ENCODE data around the gene ALB.

ALB gene

DNA sequence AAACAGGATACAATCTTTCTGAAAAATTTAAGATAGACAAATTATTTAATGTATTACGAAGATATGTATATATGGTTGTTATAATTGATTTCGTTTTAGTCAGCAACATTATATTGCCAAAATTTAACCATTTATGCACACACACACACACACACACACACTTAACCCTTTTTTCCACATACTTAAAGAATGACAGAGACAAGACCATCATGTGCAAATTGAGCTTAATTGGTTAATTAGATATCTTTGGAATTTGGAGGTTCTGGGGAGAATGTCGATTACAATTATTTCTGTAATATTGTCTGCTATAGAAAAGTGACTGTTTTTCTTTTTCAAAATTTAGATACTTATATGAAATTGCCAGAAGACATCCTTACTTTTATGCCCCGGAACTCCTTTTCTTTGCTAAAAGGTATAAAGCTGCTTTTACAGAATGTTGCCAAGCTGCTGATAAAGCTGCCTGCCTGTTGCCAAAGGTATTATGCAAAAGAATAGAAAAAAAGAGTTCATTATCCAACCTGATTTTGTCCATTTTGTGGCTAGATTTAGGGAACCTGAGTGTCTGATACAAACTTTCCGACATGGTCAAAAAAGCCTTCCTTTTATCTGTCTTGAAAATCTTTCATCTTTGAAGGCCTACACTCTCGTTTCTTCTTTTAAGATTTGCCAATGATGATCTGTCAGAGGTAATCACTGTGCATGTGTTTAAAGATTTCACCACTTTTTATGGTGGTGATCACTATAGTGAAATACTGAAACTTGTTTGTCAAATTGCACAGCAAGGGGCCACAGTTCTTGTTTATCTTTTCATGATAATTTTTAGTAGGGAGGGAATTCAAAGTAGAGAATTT lies 5.2 kb downstream of the ALB start:
- DNase-seq (ENCODE audit: low read depth) = no peak

GRCh38 chr4:73409978-73410548 lies 6.0 kb downstream of the ALB start:
- DNase-seq (ENCODE audit: low read depth) = no peak

DNA sequence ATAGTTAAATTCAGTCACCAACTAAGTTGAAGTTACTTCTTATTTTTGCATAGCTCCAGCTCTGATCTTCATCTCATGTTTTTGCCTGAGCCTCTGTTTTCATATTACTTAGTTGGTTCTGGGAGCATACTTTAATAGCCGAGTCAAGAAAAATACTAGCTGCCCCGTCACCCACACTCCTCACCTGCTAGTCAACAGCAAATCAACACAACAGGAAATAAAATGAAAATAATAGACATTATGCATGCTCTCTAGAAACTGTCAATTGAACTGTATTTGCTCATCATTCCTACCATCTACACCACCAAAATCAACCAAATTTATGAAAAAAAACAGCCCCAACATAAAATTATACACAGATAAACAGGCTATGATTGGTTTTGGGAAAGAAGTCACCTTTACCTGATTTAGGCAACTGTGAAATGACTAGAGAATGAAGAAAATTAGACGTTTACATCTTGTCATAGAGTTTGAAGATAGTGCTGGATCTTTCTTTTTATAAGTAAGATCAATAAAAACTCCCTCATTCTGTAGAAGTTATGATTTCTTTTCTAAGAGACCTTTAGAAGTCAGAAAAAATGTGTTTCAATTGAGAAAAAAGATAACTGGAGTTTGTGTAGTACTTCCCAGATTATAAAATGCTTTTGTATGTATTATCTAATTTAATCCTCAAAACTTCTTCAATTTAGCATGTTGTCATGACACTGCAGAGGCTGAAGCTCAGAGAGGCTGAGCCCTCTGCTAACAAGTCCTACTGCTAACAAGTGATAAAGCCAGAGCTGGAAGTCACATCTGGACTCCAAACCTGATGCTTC lies 7.0 kb downstream of the ALB start:
- no peak for DNase-seq (ENCODE audit: low read depth)

DNA sequence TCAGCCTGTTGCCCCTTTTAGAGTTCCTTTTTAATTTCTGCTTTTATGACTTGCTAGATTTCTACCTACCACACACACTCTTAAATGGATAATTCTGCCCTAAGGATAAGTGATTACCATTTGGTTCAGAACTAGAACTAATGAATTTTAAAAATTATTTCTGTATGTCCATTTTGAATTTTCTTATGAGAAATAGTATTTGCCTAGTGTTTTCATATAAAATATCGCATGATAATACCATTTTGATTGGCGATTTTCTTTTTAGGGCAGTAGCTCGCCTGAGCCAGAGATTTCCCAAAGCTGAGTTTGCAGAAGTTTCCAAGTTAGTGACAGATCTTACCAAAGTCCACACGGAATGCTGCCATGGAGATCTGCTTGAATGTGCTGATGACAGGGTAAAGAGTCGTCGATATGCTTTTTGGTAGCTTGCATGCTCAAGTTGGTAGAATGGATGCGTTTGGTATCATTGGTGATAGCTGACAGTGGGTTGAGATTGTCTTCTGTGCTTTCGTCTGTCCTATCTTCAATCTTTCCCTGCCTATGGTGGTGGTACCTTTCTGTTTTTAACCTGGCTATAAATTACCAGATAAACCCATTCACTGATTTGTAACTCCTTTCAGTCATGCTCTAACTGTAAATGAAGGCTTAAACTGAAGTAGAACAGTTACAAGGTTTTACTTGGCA lies 7.8 kb downstream of the ALB start:
- DNase-seq (ENCODE audit: low read depth) = no peak

DNA sequence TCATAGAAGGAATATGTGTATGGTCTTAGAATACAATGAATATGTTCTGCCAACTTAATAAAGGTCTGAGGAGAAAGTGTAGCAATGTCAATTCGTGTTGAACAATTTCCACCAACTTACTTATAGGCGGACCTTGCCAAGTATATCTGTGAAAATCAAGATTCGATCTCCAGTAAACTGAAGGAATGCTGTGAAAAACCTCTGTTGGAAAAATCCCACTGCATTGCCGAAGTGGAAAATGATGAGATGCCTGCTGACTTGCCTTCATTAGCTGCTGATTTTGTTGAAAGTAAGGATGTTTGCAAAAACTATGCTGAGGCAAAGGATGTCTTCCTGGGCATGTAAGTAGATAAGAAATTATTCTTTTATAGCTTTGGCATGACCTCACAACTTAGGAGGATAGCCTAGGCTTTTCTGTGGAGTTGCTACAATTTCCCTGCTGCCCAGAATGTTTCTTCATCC lies 9.2 kb downstream of the ALB start:
- DNase-seq (ENCODE audit: low read depth) = no peak

DNA sequence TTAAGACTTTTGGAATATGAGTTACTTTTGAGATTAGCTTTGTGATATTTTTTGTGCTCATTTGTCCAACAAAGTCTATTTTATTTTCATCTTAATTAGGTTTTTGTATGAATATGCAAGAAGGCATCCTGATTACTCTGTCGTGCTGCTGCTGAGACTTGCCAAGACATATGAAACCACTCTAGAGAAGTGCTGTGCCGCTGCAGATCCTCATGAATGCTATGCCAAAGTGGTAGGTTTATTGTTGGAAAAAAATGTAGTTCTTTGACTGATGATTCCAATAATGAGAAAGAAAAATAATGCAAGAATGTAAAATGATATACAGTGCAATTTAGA lies 10.8 kb downstream of the ALB start:
- no peak for DNase-seq (ENCODE audit: low read depth)

GRCh38 chr4:73415807-73416238 lies 11.7 kb downstream of the ALB start:
- no peak for DNase-seq (ENCODE audit: low read depth)

DNA sequence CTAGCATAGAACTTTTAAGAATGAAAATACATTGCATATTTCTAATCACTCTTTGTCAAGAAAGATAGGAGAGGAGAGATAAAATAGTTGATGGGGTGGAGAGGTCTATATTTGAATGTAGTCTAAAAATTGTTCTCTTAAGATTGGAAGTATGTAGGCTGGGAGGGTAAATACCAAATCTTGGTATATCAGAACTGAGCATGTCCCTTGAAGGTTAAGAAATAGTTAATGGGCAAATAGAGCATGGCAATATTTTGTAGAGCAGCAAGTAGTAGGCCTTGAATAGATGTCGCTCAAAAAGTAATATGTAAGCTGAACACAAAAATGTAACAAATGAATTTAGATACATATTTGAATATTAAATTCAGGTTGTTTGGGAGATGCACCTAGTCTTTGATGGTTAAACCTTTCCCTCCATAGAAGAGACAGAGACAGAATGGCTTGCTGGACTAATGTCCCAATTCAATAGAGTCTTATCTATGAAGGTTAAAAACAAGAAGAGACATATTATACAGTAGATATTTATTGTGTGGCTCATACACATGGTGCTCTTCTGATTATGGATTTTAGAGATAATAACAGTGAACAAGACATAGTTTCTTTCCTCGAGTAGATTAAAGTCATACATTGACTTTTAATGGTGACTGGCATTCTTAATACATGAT lies 12.5 kb downstream of the ALB start:
- DNase-seq (ENCODE audit: low read depth) = no peak

DNA sequence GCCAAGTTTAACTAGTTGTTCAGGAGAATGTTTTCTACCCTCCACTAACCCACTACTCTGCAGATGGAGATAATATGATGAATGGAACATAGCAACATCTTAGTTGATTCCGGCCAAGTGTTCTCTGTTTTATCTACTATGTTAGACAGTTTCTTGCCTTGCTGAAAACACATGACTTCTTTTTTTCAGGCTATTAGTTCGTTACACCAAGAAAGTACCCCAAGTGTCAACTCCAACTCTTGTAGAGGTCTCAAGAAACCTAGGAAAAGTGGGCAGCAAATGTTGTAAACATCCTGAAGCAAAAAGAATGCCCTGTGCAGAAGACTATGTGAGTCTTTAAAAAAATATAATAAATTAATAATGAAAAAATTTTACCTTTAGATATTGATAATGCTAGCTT lies 13.3 kb downstream of the ALB start:
- no peak for DNase-seq (ENCODE audit: low read depth)

DNA sequence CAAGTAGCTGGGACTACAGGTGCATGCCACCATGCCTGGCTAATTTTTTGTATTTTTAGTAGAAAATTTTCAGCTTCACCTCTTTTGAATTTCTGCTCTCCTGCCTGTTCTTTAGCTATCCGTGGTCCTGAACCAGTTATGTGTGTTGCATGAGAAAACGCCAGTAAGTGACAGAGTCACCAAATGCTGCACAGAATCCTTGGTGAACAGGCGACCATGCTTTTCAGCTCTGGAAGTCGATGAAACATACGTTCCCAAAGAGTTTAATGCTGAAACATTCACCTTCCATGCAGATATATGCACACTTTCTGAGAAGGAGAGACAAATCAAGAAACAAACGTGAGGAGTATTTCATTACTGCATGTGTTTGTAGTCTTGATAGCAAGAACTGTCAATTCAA lies 13.9 kb downstream of the ALB start:
- DNase-seq (ENCODE audit: low read depth) = no peak

DNA sequence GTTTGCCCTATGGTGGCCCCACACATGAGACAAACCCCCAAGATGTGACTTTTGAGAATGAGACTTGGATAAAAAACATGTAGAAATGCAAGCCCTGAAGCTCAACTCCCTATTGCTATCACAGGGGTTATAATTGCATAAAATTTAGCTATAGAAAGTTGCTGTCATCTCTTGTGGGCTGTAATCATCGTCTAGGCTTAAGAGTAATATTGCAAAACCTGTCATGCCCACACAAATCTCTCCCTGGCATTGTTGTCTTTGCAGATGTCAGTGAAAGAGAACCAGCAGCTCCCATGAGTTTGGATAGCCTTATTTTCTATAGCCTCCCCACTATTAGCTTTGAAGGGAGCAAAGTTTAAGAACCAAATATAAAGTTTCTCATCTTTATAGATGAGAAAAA lies 14.6 kb downstream of the ALB start:
- no peak for DNase-seq (ENCODE audit: low read depth)

DNA sequence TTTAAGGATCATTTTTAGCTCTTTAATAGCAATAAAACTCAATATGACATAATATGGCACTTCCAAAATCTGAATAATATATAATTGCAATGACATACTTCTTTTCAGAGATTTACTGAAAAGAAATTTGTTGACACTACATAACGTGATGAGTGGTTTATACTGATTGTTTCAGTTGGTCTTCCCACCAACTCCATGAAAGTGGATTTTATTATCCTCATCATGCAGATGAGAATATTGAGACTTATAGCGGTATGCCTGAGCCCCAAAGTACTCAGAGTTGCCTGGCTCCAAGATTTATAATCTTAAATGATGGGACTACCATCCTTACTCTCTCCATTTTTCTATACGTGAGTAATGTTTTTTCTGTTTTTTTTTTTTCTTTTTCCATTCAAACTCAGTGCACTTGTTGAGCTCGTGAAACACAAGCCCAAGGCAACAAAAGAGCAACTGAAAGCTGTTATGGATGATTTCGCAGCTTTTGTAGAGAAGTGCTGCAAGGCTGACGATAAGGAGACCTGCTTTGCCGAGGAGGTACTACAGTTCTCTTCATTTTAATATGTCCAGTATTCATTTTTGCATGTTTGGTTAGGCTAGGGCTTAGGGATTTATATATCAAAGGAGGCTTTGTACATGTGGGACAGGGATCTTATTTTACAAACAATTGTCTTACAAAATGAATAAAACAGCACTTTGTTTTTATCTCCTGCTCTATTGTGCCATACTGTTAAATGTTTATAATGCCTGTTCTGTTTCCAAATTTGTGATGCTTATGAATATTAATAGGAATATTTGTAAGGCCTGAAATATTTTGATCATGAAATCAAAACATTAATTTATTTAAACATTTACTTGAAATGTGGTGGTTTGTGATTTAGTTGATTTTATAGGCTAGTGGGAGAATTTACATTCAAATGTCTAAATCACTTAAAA lies 15.3 kb downstream of the ALB start:
- DNase-seq (ENCODE audit: low read depth) = no peak

- DNase-seq (ENCODE audit: low read depth) = no peak
Observed at GRCh38 chr4:73420615-73421014, 16.5 kb downstream of the ALB start.

DNA sequence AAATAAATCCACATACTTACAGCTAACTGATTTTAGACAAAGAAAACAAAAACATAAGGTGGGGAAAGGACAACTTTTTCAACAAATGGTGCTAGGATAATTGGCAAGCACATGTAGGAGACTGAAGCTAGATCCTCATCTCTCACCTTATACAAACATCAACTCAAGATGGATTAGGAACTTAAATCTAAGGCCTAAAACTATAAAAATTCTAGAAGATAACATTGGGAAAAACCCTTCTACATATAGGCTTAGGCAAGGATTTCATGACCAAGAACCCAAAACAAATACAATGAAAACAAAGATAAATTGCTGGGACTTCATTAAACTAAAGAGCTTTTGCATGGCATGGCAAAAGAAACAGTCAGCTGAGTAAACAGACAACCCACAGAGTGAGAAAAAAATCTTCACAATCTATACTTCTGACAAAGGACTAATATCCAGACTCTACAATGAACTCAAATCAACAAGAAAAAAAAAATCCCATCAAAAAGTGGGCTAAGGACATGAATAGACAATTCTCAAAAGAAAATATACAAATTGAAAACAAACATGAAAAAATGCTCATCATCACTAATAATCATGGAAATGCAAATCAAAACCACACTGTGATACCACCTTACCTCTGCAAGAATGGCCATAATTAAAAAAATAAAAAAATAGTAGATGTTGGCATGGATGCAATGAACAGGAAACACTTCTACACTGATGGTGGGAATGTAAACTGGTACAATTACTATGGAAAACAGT lies 17.8 kb downstream of the ALB start:
- DNase-seq (ENCODE audit: low read depth) = no peak

- no peak for DNase-seq (ENCODE audit: low read depth)
Observed at GRCh38 chr4:73422458-73422752, 18.3 kb downstream of the ALB start.

GRCh38 chr4:73423184-73423583 lies 19.1 kb downstream of the ALB start:
- DNase-seq (ENCODE audit: low read depth) = no peak

DNA sequence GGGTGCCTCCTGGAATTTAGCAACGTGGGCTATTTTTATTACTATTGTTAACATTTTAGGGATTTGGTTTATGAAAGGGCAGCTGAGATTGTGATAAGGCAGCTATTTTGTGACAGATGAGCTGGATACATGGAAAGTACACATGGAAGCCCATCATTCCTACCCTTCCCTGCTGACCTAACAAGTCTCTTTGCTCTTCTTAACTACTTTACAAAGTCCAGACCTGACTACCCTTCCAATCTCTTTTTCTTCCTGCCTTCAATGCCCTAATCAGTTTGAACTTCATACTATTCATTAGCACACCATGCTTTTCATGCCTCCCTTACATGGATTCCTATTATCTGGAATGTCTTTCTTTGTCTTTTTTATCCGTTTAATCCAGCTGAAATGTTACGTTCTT lies 22.6 kb downstream of the ALB start:
- DNase-seq (ENCODE audit: low read depth) = no peak

- DNase-seq (ENCODE audit: low read depth) = no peak
Observed at GRCh38 chr4:73429118-73429517, 25.0 kb downstream of the ALB start.

DNA sequence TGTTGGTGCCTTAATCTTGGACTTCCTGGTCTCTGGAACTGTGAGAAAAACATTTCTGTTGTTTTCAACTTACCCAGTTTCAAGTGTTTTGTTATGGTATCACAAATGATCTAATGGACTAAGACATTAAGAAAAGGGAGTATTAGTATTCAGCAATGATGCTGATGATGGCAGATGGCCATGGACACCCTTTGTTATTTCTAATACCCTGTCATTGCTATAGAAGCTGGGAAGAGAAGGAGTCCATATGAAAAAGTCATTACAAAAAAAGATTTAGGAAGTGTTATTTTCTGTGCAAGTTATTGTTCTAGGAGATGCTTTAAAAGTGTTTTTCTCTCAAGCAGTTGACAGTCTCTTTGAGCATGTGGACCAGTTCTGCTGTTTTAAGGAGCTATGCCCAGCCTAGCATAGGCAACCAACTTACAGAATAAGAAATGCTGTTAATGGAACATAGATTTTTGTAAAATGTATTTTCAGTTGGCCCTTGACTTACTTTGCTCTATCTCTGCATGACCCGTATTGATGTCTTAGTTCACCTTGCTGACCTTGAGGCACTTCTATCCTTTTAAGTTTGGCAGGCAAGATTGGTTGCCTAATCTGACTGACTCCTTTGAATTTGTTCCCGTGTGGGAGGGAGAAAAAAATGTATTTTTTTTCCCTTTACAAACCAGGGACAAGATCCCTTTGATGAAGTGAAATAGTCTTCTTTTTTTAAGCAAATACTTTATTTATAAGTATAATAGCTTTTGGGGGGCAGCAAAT lies 25.9 kb downstream of the ALB start:
- DNase-seq (ENCODE audit: low read depth) = no peak

GRCh38 chr4:73431813-73432168 lies 27.7 kb downstream of the ALB start:
- DNase-seq (ENCODE audit: low read depth) = no peak
